SK-N-SH (cell line): ENCODE data around the gene TRIM67. TPM values are rescaled to one million over a fixed set of nuclear protein-coding genes. Genes with fewer than 3 reads are reported as not detected.

ENCODE experiments used
- CTCF ChIA-PET: fragments of 300-600, 350-600 bp; formaldehyde crosslinking; extraction: SDS; loops from one replicate; lab custom pipeline; 2021; lab: Yijun Ruan, JAX
- POLR2A ChIA-PET: fragments of 350-600 bp; sonication (Branson Sonifier 250); formaldehyde crosslinking; extraction: SDS; loops from one replicate; lab custom pipeline; 2020; ENCODE audit warnings: antibody characterized with exemption, inconsistent platforms; lab: Yijun Ruan, JAX
- DNase-seq: peaks from one replicate; pipeline ENCODE4 v3.0.0; 2012
- H2AFZ ChIP-seq: fragments of 200-600 bp; sonication (generic); 2 replicates; pipeline ENCODE4 v1.8.1; 2016; ENCODE audit warnings: antibody characterized with exemption, mild to moderate bottlenecking, low read depth
- H3F3A ChIP-seq: fragments of 200-600 bp; sonication (generic); replicated peaks from 2 replicates; pipeline ENCODE3; 2016; ENCODE audit warnings: antibody characterized with exemption, mild to moderate bottlenecking; ENCODE audit not compliant: insufficient read depth
- H3K27ac ChIP-seq, 2 experiments: fragments of 200-500 bp in 1 of 2; fragments of 200-600 bp in 1 of 2; sonication (Bioruptor generic) in 1 of 2; sonication (generic), shearing (Covaris generic) in 1 of 2; 2 replicates each; pipeline versions ENCODE4 v1.5.1 to v1.6.1; 2014 to 2016; ENCODE audit warnings: low read depth in 2 of 2, inconsistent platforms in 1 of 2, low read length in 1 of 2, mild to moderate bottlenecking in 1 of 2, mixed read lengths in 1 of 2
- H3K27me3 ChIP-seq: fragments of 200-600 bp; sonication (generic), shearing (Covaris generic); 2 replicates; pipeline ENCODE4 v1.6.1; 2016; ENCODE audit warnings: mixed run types; ENCODE audit not compliant: insufficient read depth
- H3K36me3 ChIP-seq, 2 experiments: fragments of 200-500 bp in 1 of 2; fragments of 200-600 bp in 1 of 2; sonication (Bioruptor generic) in 1 of 2; sonication (generic) in 1 of 2; replicated peaks in 1 of 2; 2 replicates each; pipeline versions ENCODE3 to v1.5.1; 2014 to 2016; ENCODE audit warnings: low read length in 1 of 2, mild to moderate bottlenecking in 1 of 2; ENCODE audit not compliant: insufficient read depth in 2 of 2, control insufficient read depth in 1 of 2
- H3K4me1 ChIP-seq, 2 experiments: fragments of 200-500 bp in 1 of 2; fragments of 200-600 bp in 1 of 2; sonication (Bioruptor generic) in 1 of 2; sonication (generic), shearing (Covaris generic) in 1 of 2; 2 replicates each; pipeline versions ENCODE4 v1.5.1 to v1.6.1; 2014 to 2016; ENCODE audit warnings: low read depth in 1 of 2, low read length in 1 of 2, mixed run types in 1 of 2; ENCODE audit not compliant: insufficient read depth in 2 of 2, control insufficient read depth in 1 of 2
- H3K4me2 ChIP-seq: fragments of 200-600 bp; sonication (generic), shearing (Covaris generic); 2 replicates; pipeline ENCODE4 v1.6.1; 2017; ENCODE audit warnings: mixed run types
- H3K4me3 ChIP-seq, 2 experiments: fragments of 200-500 bp in 1 of 2; fragments of 200-600 bp in 1 of 2; sonication (Bioruptor generic) in 1 of 2; sonication (generic), shearing (Covaris generic) in 1 of 2; 2 replicates each; pipeline versions ENCODE4 v1.5.1 to v1.8.1; 2014 to 2016; ENCODE audit warnings: low read depth in 2 of 2, inconsistent platforms in 1 of 2, low read length in 1 of 2, mild to moderate bottlenecking in 1 of 2, mixed read lengths in 1 of 2, moderate library complexity in 1 of 2
- H3K79me2 ChIP-seq: fragments of 200-600 bp; sonication (generic); 2 replicates; pipeline ENCODE4 v1.8.1; 2017; ENCODE audit warnings: mild to moderate bottlenecking; ENCODE audit not compliant: insufficient read depth
- H3K9ac ChIP-seq: fragments of 200-600 bp; sonication (generic); 2 replicates; pipeline ENCODE4 v1.6.1; 2017; ENCODE audit warnings: mixed run types
- H3K9me2 ChIP-seq: fragments of 200-600 bp; sonication (generic); 2 replicates; pipeline ENCODE4 v1.6.1; 2017; ENCODE audit warnings: mixed run types
- H3K9me3 ChIP-seq: fragments of 200-600 bp; sonication (generic); 2 replicates; pipeline ENCODE4 v1.6.1; 2017; ENCODE audit warnings: mixed run types, mild to moderate bottlenecking, moderate library complexity
- H4K20me1 ChIP-seq: fragments of 200-600 bp; sonication (generic); 2 replicates; pipeline ENCODE4 v1.6.1; 2017; ENCODE audit warnings: mild to moderate bottlenecking, mixed run types; ENCODE audit not compliant: insufficient read depth
- EP300 ChIP-seq, 2 experiments: IDR thresholded peaks; 2 replicates each; pipeline versions ENCODE4 v1.4.0 to v1.6.1; 2012; ENCODE audit warnings: borderline replicate concordance in 1 of 2, low read depth in 1 of 2, low read length in 1 of 2
- EZH2phosphoT487 ChIP-seq: fragments of 200-600 bp; sonication (generic); IDR thresholded peaks from 2 replicates; pipeline ENCODE4 v1.6.1; 2017; ENCODE audit warnings: low read depth, mixed run types, mild to moderate bottlenecking, antibody characterized with exemption, moderate library complexity, borderline replicate concordance
- FOSL2 ChIP-seq: IDR thresholded peaks from 2 replicates; pipeline ENCODE4 v1.4.0; 2012; ENCODE audit warnings: low read depth, mild to moderate bottlenecking, moderate library complexity, borderline replicate concordance
- FOXJ3 ChIP-seq: sonication (generic); formaldehyde crosslinking; IDR thresholded peaks from 2 replicates; pipeline ENCODE4 v1.5.1; 2020; ENCODE audit warnings: mild to moderate bottlenecking, missing genetic modification reagents
- GATA2 ChIP-seq: sonication (generic); formaldehyde crosslinking; IDR thresholded peaks from 2 replicates; pipeline ENCODE4 v1.5.0; 2020; ENCODE audit warnings: mild to moderate bottlenecking, missing genetic modification reagents
- IRF3 ChIP-seq: fragments of 150-350 bp; IDR thresholded peaks from 2 replicates; pipeline ENCODE4 v1.6.1; 2016; ENCODE audit warnings: mild to moderate bottlenecking, low read depth, low read length
- JUND ChIP-seq: IDR thresholded peaks from 2 replicates; pipeline ENCODE4 v1.4.0; 2012
- MXI1 ChIP-seq: IDR thresholded peaks from 2 replicates; pipeline ENCODE4 v1.6.1; 2012; ENCODE audit warnings: mild to moderate bottlenecking, low read depth, low read length, improper control_type of control experiment
- NFIC ChIP-seq: IDR thresholded peaks from 2 replicates; pipeline ENCODE4 v1.4.0; 2012; ENCODE audit warnings: borderline replicate concordance
- NRF1 ChIP-seq: IDR thresholded peaks from 2 replicates; pipeline ENCODE4 v1.6.1; 2012; ENCODE audit warnings: low read depth, mild to moderate bottlenecking, low read length
- POLR2AphosphoS5 ChIP-seq: IDR thresholded peaks from 2 replicates; pipeline ENCODE4 v1.6.1; 2012; ENCODE audit warnings: low read depth, low read length
- RAD21 ChIP-seq: IDR thresholded peaks from 2 replicates; pipeline ENCODE4 v1.6.1; 2012; ENCODE audit warnings: mild to moderate bottlenecking, low read length
- RFX5 ChIP-seq: IDR thresholded peaks from 2 replicates; pipeline ENCODE4 v1.6.1; 2012; ENCODE audit warnings: mild to moderate bottlenecking, improper control_type of control experiment, low read length
- RXRA ChIP-seq: IDR thresholded peaks from 2 replicates; pipeline ENCODE4 v1.4.0; 2012; ENCODE audit warnings: low read depth, mild to moderate bottlenecking, borderline replicate concordance
- SMC3 ChIP-seq: IDR thresholded peaks from 2 replicates; pipeline ENCODE4 v1.6.1; 2012; ENCODE audit warnings: low read depth, low read length, improper control_type of control experiment
- TCF12 ChIP-seq: IDR thresholded peaks from 2 replicates; pipeline ENCODE4 v1.4.0; 2012
- USF1 ChIP-seq: IDR thresholded peaks from 2 replicates; pipeline ENCODE4 v1.4.0; 2012; ENCODE audit warnings: low read depth, borderline replicate concordance
- WGBS: methylation state at CpG from one replicate; pipeline ENCODE4 v1.1.6; 2017; ENCODE audit warnings: low lambda C conversion rate; 5-methylcytosine and 5-hydroxymethylcytosine counted together
- polyA plus RNA-seq, 3 experiments: library from polyadenylated mRNA; depleted of rRNA; stranded (reverse); fragments of >200 nt; gene quantifications; 2 replicates each; pipeline ENCODE4 v1.2.3, GENCODE V29; 2012
- TF ChIP-seq, protein P1 (sequence below): fragments of 150-350 bp; IDR thresholded peaks from 2 replicates; pipeline ENCODE4 v1.6.1; 2017; ENCODE audit warnings: antibody characterized with exemption, low read length, low read depth, borderline replicate concordance
- TF ChIP-seq, protein P2 (sequence below): fragments of 200-600 bp; sonication (generic); IDR thresholded peaks from 2 replicates; pipeline ENCODE4 v1.6.1; 2017; ENCODE audit warnings: antibody characterized with exemption, mild to moderate bottlenecking, moderate library complexity

TRIM67 gene
- polyA plus RNA-seq, 1 of the 3 experiments (the other 2 are of a cell fraction), result not detected

GRCh38 chr1:231116738-231117137 is 45.1 kb upstream of the TRIM67 start:
- Histone ChIP-seq H3K27me3 (no peaks in the 10 kb centered on the region), H3K9me2 (no peaks in the 10 kb centered on the region), H3K4me2 (no peak overlapping the region), H3K4me3 (no peak overlapping the region), H3K9ac (no peak overlapping the region), H4K20me1 (no peaks in the 10 kb centered on the region), H3K9me3 (no peaks in the 10 kb centered on the region), H3K4me1 (no peaks in the 10 kb centered on the region), H3K36me3 (no peaks in the 10 kb centered on the region), H3K79me2 (no peaks in the 10 kb centered on the region), H3K27ac (no peak overlapping the region), H2AFZ (no peak overlapping the region), H3F3A (no peaks in the 10 kb centered on the region)
- no peak for DNase-seq
- ChIA-PET CTCF (no interaction called here), POLR2A (no interaction called here)
- WGBS, result 5% methylated on average over 1 of the region's 1 CpG
- TF ChIP-seq NRF1 (no peak), FOSL2 (no peak), TCF12 (no peak), JUND (no peak), EZH2phosphoT487 (no peak), NFIC (no peak), POLR2AphosphoS5 (no peak), EP300 (IDR thresholded peaks at IDR 0.05; ENCODE audit: borderline replicate concordance in 1 of 2, low read depth in 1 of 2, low read length in 1 of 2) (no peak), GATA2 (CRISPR knock-in tag) (no peak), RFX5 (no peak), IRF3 (no peak), USF1 (no peak), RXRA (no peak), FOXJ3 (CRISPR knock-in tag) (no peak), RAD21 (no peak), SMC3 (no peak), MXI1 (no peak)
- TF ChIP-seq, protein P1, sequence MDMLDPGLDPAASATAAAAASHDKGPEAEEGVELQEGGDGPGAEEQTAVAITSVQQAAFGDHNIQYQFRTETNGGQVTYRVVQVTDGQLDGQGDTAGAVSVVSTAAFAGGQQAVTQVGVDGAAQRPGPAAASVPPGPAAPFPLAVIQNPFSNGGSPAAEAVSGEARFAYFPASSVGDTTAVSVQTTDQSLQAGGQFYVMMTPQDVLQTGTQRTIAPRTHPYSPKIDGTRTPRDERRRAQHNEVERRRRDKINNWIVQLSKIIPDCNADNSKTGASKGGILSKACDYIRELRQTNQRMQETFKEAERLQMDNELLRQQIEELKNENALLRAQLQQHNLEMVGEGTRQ, result no peak
- TF ChIP-seq, protein P2, sequence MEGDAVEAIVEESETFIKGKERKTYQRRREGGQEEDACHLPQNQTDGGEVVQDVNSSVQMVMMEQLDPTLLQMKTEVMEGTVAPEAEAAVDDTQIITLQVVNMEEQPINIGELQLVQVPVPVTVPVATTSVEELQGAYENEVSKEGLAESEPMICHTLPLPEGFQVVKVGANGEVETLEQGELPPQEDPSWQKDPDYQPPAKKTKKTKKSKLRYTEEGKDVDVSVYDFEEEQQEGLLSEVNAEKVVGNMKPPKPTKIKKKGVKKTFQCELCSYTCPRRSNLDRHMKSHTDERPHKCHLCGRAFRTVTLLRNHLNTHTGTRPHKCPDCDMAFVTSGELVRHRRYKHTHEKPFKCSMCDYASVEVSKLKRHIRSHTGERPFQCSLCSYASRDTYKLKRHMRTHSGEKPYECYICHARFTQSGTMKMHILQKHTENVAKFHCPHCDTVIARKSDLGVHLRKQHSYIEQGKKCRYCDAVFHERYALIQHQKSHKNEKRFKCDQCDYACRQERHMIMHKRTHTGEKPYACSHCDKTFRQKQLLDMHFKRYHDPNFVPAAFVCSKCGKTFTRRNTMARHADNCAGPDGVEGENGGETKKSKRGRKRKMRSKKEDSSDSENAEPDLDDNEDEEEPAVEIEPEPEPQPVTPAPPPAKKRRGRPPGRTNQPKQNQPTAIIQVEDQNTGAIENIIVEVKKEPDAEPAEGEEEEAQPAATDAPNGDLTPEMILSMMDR, result no peak
